IPS-20b (cell line): ENCODE measurements around the gene MAGI1.

Source experiments
- H3K27ac ChIP-seq: one replicate; pipeline ENCODE4 v1.5.1; 2013; ENCODE audit warnings: low read length
- H3K27me3 ChIP-seq: 2 replicates; pipeline ENCODE4 v1.6.1; 2013; ENCODE audit warnings: mild to moderate bottlenecking, low read length, inconsistent platforms; ENCODE audit not compliant: insufficient read depth
- H3K36me3 ChIP-seq: 2 replicates; pipeline ENCODE4 v1.6.1; 2013; ENCODE audit warnings: low read depth, mild to moderate bottlenecking, inconsistent platforms, low read length, moderate library complexity; ENCODE audit not compliant: insufficient read depth
- H3K4me1 ChIP-seq: 2 replicates; pipeline ENCODE4 v1.6.1; 2013; ENCODE audit warnings: mild to moderate bottlenecking, control low read depth, inconsistent platforms, low read length, moderate library complexity; ENCODE audit not compliant: insufficient read depth
- H3K4me3 ChIP-seq: 2 replicates; pipeline ENCODE4 v1.5.1; 2013; ENCODE audit warnings: mild to moderate bottlenecking, low read length, inconsistent platforms
- H3K9ac ChIP-seq: 2 replicates; pipeline ENCODE4 v1.6.1; 2013; ENCODE audit warnings: low read depth, mild to moderate bottlenecking, inconsistent platforms, low read length, moderate library complexity
- H3K9me3 ChIP-seq: 2 replicates; pipeline ENCODE4 v1.6.1; 2013; ENCODE audit warnings: mild to moderate bottlenecking, low read depth, low read length, inconsistent platforms; ENCODE audit not compliant: insufficient read depth

MAGI1 gene

GRCh38 chr3:65584002-65584401, 454.7 kb downstream of the MAGI1 start:
- Histone ChIP-seq H3K4me1 (peaks cover 36% of the 10 kb centered on the region), H3K9me3 (no peaks in the 10 kb centered on the region), H3K9ac (no peak overlapping the region), H3K27ac (no peak overlapping the region), H3K27me3 (no peaks in the 10 kb centered on the region), H3K36me3 (no peaks in the 10 kb centered on the region), H3K4me3 (no peak overlapping the region)

DNA sequence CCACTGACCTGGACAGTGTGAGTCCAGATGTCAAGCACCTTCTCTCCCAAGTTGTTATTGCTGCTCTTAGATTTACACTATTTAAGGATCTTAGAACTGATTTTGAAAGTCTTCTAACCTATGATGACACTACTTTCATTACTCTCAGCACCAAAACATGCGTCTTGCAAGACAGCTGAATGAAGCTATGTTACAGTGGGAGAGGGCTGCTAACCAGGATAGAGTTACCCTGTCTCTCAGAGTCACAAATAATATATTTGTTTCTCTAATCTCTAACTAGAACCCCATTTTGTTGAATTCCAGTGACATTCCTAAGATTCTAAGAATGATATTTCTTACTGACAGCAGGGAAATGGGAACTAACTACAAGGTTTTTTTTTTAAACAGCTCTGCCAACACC, 455.5 kb downstream of the MAGI1 start:
- Histone ChIP-seq H3K36me3 (no peaks in the 10 kb centered on the region), H3K27ac (no peak overlapping the region), H3K9ac (no peak overlapping the region), H3K4me1 (peaks cover 28% of the 10 kb centered on the region), H3K4me3 (no peak overlapping the region), H3K9me3 (no peaks in the 10 kb centered on the region), H3K27me3 (no peaks in the 10 kb centered on the region)

DNA sequence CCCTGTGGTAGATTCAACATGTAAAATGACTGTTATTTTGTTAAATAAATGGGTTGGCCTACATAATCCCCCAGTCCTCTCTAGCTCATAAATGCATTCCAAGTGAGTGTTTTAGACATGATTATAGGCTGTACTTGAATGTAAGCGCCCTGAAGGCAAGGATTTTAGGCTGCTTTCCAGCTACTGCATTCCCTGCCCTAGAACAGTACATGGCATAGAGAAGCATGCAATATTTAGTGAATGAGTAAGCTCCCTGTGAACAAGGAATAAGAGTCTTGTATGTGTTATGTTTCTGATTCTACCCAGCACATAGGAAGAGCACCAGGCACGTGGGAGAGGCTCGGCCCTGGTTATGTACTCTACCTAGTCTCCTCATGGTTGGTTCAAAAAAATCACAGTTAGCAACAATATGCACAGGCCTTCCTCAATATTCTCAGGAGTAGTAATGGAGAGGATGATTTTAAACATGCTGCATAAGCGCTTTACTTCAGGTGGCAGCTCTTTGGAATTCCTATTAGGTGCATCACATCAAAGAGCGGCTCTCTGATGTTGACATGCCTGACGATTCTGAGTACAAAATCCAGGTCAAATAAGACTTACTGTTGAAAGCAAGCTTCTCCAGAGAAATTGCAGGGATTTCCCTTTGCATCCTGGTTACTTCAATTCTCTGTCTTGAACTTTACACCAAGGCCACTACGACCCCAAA, 456.6 kb downstream of the MAGI1 start:
- Histone ChIP-seq H3K27me3 (no peaks in the 10 kb centered on the region), H3K36me3 (no peaks in the 10 kb centered on the region), H3K4me1 (peaks cover 21% of the 10 kb centered on the region), H3K9me3 (no peaks in the 10 kb centered on the region), H3K27ac (no peak overlapping the region), H3K9ac (no peak overlapping the region), H3K4me3 (no peak overlapping the region)

- no peaks in the 10 kb centered on the region for H3K9me3 ChIP-seq
- H3K4me1 ChIP-seq: peaks cover 15% of the 10 kb centered on the region
- no peak overlapping the region for H3K9ac ChIP-seq
- no peak overlapping the region for H3K4me3 ChIP-seq
- H3K27ac ChIP-seq: no peak overlapping the region
- no peaks in the 10 kb centered on the region for H3K27me3 ChIP-seq
- H3K36me3 ChIP-seq: no peaks in the 10 kb centered on the region
Observed at GRCh38 chr3:65581313-65581712, 457.4 kb downstream of the MAGI1 start.

GRCh38 chr3:65578861-65579260, 459.9 kb downstream of the MAGI1 start:
- H3K4me3 ChIP-seq: no peak overlapping the region
- no peak overlapping the region for H3K27ac ChIP-seq
- H3K36me3 ChIP-seq: no peaks in the 10 kb centered on the region
- H3K9ac ChIP-seq: no peak overlapping the region
- no peaks in the 10 kb centered on the region for H3K27me3 ChIP-seq
- no peaks in the 10 kb centered on the region for H3K9me3 ChIP-seq
- H3K4me1 ChIP-seq: peaks cover 12% of the 10 kb centered on the region

GRCh38 chr3:65577843-65578430, 460.8 kb downstream of the MAGI1 start:
- H3K27me3 ChIP-seq: no peaks in the 10 kb centered on the region
- H3K36me3 ChIP-seq: no peaks in the 10 kb centered on the region
- H3K9me3 ChIP-seq: no peaks in the 10 kb centered on the region; the same call in 1 of the 2 replicates
- H3K4me3 ChIP-seq: no peak overlapping the region
- H3K9ac ChIP-seq: no peak overlapping the region
- no peak overlapping the region for H3K27ac ChIP-seq
- peaks cover 5% of the 10 kb centered on the region; the same call in 1 of the 2 replicates for H3K4me1 ChIP-seq

DNA sequence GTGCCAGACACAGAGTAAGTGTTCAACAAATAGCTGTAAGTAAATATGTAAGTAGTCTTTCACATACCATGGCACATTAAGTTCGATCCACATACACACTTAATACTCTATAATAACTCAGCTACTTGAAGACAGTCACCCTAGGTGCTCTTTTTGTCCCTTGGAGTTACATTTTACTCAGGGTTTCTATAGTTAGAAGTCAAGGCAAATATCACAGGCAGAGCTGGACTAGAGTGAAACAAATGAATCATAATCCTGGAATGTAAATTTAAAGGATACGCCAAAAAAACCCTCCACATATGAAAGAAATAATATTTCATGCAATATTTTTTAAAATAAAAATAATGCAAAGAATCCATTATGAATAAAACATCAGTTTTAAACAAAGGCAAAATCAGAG, 461.8 kb downstream of the MAGI1 start:
- no peak overlapping the region for H3K9ac ChIP-seq
- no peaks in the 10 kb centered on the region for H3K36me3 ChIP-seq
- no peak overlapping the region for H3K27ac ChIP-seq

GRCh38 chr3:65576228-65576627, 462.5 kb downstream of the MAGI1 start:
- H3K36me3 ChIP-seq: no peaks in the 10 kb centered on the region
- H3K4me1 ChIP-seq: no peaks in the 10 kb centered on the region
- H3K9me3 ChIP-seq: no peaks in the 10 kb centered on the region; the same call in 1 of the 2 replicates
- no peak overlapping the region for H3K9ac ChIP-seq
- H3K27ac ChIP-seq: no peak overlapping the region
- H3K27me3 ChIP-seq: no peaks in the 10 kb centered on the region
- H3K4me3 ChIP-seq: no peak overlapping the region

More for the DNA sequence above, 461.8 kb downstream of the MAGI1 start:
- Histone ChIP-seq H3K4me3 (no peak overlapping the region), H3K27me3 (no peaks in the 10 kb centered on the region), H3K4me1 (no peaks in the 10 kb centered on the region), H3K9me3 (no peaks in the 10 kb centered on the region; the same call in 1 of the 2 replicates)

GRCh38 chr3:65575376-65575840, 463.3 kb downstream of the MAGI1 start:
- H3K36me3 ChIP-seq: no peaks in the 10 kb centered on the region
- no peak overlapping the region for H3K9ac ChIP-seq
- H3K27ac ChIP-seq: no peak overlapping the region

GRCh38 chr3:65573548-65574116, 465.1 kb downstream of the MAGI1 start:
- no peaks in the 10 kb centered on the region for H3K27me3 ChIP-seq
- no peak overlapping the region for H3K27ac ChIP-seq
- no peaks in the 10 kb centered on the region for H3K36me3 ChIP-seq
- no peak overlapping the region for H3K9ac ChIP-seq
- H3K9me3 ChIP-seq: no peaks in the 10 kb centered on the region; the same call in 1 of the 2 replicates
- H3K4me3 ChIP-seq: no peak overlapping the region
- no peaks in the 10 kb centered on the region for H3K4me1 ChIP-seq

More at GRCh38 chr3:65575376-65575840, 463.3 kb downstream of the MAGI1 start:
- H3K9me3 ChIP-seq: no peaks in the 10 kb centered on the region; the same call in 1 of the 2 replicates
- H3K4me1 ChIP-seq: no peaks in the 10 kb centered on the region
- H3K27me3 ChIP-seq: no peaks in the 10 kb centered on the region
- H3K4me3 ChIP-seq: no peak overlapping the region

- no peaks in the 10 kb centered on the region for H3K27me3 ChIP-seq
- no peaks in the 10 kb centered on the region for H3K36me3 ChIP-seq
- H3K27ac ChIP-seq: no peak overlapping the region
- no peaks in the 10 kb centered on the region; the same call in 1 of the 2 replicates for H3K9me3 ChIP-seq
- no peaks in the 10 kb centered on the region for H3K4me1 ChIP-seq
- no peak overlapping the region for H3K9ac ChIP-seq
- no peak overlapping the region for H3K4me3 ChIP-seq
Observed at GRCh38 chr3:65572175-65572777, 466.4 kb downstream of the MAGI1 start.
